Sigmoid colon (tissue), 7 donors: ENCODE results near the gene SART3. TPM values are rescaled to one million over a fixed set of nuclear protein-coding genes. Genes with fewer than 3 reads are reported as not detected.

Experiments used
- DNase-seq: peaks from one replicate; pipeline ENCODE4 v3.0.0-alpha.2; 2019
- H3K27ac ChIP-seq, 4 donors: fragments of 200-600 bp; sonication (generic); one replicate each; pipeline ENCODE4 v1.5.1; 2016 to 2019; ENCODE audit warnings: mild to moderate bottlenecking in 1 of 4
- H3K27me3 ChIP-seq, 3 donors: fragments of 200-600 bp; sonication (generic); one replicate each; pipeline ENCODE4 v1.5.1; 2019; ENCODE audit warnings: mild to moderate bottlenecking in 1 of 3
- H3K36me3 ChIP-seq, 4 donors: fragments of 200-600 bp; sonication (generic); one replicate each; pipeline ENCODE4 v1.5.1; 2016 to 2019
- H3K4me1 ChIP-seq, 4 donors: fragments of 200-600 bp; sonication (generic); one replicate each; pipeline ENCODE4 v1.5.1; 2017 to 2019
- H3K4me3 ChIP-seq, 4 donors: fragments of 200-600 bp; sonication (generic); one replicate each; pipeline ENCODE4 v1.5.1; 2017 to 2019; ENCODE audit warnings: mild to moderate bottlenecking in 2 of 4, moderate library complexity in 1 of 4
- H3K9me3 ChIP-seq, 4 donors: fragments of 200-600 bp in 3 of 4; sonication (generic) in 3 of 4; one replicate each; pipeline versions ENCODE4 v1.5.1 to v1.6.1; 2013 to 2019
- EP300 ChIP-seq, 4 donors: sonication (generic); formaldehyde crosslinking; IDR thresholded peaks; one replicate each; pipeline ENCODE4 v1.6.1; 2017; ENCODE audit warnings: antibody characterized with exemption in 4 of 4
- POLR2A ChIP-seq, 2 donors: fragments of 450-650 bp; IDR thresholded peaks; one replicate each; pipeline ENCODE4 v1.6.1; 2016; ENCODE audit warnings: antibody characterized with exemption in 2 of 2, mild to moderate bottlenecking in 2 of 2, moderate library complexity in 2 of 2
- POLR2AphosphoS5 ChIP-seq, 4 donors: sonication (generic); formaldehyde crosslinking; IDR thresholded peaks; one replicate each; pipeline ENCODE4 v1.6.1; 2017; ENCODE audit warnings: antibody characterized with exemption in 4 of 4
- WGBS, 2 donors: extraction: QIAGEN DNeasy Blood & Tissue Kit; methylation state at CpG; one replicate each; pipeline ENCODE4 v1.1.7; 2013; 5-methylcytosine and 5-hydroxymethylcytosine counted together
- intact Hi-C: fragments of 100-400 bp; cut with DNase I; formaldehyde crosslinking; loops from one replicate; pipeline ENCODE4 v1.15.1; 2023
- polyA plus RNA-seq, 3 donors: library from polyadenylated mRNA; stranded (reverse); fragments of 200-250 nt; gene quantifications; one replicate each; pipeline ENCODE4 v1.2.3, GENCODE V29; 2013
- total RNA-seq, 4 donors: library from RNA; depleted of rRNA; stranded (reverse); fragments of >200 nt; gene quantifications; one replicate each; pipeline ENCODE4 v1.1.0, GENCODE V29; 2016
- TF ChIP-seq, protein P1 (sequence below), 4 experiments: fragments of 450-650 bp in 3 of 4; fragments of 200-600 bp in 1 of 4; IDR thresholded peaks; one replicate each; pipeline ENCODE4 v1.5.1; 2016 to 2019; ENCODE audit warnings: antibody characterized with exemption in 4 of 4, mild to moderate bottlenecking in 3 of 4, moderate library complexity in 2 of 4
- donor health status: healthy with polysubstance abuse.
- donor health status: Bipolar disorder and iron deficiency.
- donor health status: healthy.

SART3 gene
- total and polyA plus RNA-seq, 7 donors: 15.3 to 69.1 (median 45.3) TPM

DNA sequence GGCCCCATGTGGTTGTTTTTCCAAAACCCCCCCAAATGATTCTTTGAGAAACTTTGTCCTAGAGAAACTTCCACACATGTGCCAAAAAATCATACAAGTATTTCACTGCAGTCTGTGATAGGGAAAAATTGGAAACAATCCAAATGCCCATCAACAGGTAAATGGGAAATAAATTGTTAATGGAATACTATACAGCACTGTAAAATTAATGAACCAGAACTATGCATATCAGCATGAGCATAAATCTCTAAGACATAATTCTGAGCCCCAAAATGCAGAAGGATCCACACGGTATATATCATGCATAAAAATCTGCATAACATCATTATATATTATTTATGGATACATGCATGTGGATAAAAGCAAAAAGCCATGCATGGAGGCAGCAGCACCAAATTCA is 51.2 kb downstream of the SART3 start:
- Histone ChIP-seq H3K36me3 (no peaks in the 10 kb centered on the region), H3K4me3 (no peak overlapping the region), H3K4me1 (peaks cover 0 to 12% (median 3%) of the 10 kb centered on the region in 4 donors), H3K27me3 (no peaks in the 10 kb centered on the region), H3K27ac (no peak overlapping the region), H3K9me3 (no peaks in the 10 kb centered on the region)
- 89 to 90% methylated on average over 1 of the region's 1 CpG for WGBS, 2 donors
- intact Hi-C loops: loop anchor here (5.0 to 10.0 kb wide), 3 partner anchors 383 to 825 kb away; partner anchors contain the start of genes PWP1 and WSCD2
- TF ChIP-seq, protein P1, sequence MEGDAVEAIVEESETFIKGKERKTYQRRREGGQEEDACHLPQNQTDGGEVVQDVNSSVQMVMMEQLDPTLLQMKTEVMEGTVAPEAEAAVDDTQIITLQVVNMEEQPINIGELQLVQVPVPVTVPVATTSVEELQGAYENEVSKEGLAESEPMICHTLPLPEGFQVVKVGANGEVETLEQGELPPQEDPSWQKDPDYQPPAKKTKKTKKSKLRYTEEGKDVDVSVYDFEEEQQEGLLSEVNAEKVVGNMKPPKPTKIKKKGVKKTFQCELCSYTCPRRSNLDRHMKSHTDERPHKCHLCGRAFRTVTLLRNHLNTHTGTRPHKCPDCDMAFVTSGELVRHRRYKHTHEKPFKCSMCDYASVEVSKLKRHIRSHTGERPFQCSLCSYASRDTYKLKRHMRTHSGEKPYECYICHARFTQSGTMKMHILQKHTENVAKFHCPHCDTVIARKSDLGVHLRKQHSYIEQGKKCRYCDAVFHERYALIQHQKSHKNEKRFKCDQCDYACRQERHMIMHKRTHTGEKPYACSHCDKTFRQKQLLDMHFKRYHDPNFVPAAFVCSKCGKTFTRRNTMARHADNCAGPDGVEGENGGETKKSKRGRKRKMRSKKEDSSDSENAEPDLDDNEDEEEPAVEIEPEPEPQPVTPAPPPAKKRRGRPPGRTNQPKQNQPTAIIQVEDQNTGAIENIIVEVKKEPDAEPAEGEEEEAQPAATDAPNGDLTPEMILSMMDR (IDR thresholded peaks at IDR 0.05): no peak
- no peak for TF ChIP-seq POLR2AphosphoS5 (IDR thresholded peaks at IDR 0.05)
- no peak for TF ChIP-seq EP300 (IDR thresholded peaks at IDR 0.05)
- TF ChIP-seq POLR2A (IDR thresholded peaks at IDR 0.05): no peak
- DNase-seq: no peak

DNA sequence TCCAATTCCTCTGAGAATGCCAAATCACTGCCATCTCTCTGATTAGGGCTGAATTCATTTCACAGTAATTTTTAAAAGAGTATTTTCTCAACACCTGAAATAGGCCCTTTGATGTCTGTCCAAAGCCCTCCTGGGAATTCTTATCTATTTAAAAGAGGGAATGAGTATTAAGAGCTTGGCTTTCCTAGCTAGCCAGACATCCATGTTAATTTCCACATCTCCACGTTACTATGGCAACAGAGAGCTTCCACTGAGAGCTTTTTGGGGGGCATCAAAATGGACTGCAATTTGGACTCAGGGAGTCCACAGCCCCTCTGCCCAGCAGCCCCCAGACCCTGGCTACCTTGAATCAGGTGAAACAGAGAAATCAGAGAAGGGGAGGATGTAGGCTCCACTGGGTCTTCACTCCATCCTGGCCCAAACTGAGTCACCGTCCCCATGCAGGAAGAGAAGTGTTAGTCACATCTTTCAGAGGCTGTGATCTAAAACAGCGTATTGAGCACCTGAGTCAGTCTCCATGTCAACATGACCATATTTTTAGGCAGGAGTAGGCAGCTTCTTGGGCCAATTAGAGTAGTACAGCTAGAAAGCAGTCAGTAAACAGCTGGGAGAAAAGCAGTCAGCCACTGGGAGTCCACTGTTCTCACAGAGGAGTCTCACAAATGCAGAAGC is 52.9 kb downstream of the SART3 start:
- Histone ChIP-seq H3K27me3 (no peaks in the 10 kb centered on the region), H3K9me3 (peaks cover 0 to 4% (median 0%) of the 10 kb centered on the region in 4 donors), H3K27ac (no peak overlapping the region), H3K36me3 (no peaks in the 10 kb centered on the region), H3K4me1 (peaks cover 0 to 8% (median 3%) of the 10 kb centered on the region in 4 donors), H3K4me3 (no peak overlapping the region)
- DNase-seq: no peak
- WGBS, 2 donors: 64 to 77% methylated on average over 3 of the region's 3 CpGs
- TF ChIP-seq EP300 (IDR thresholded peaks at IDR 0.05) (no peak), POLR2A (IDR thresholded peaks at IDR 0.05) (no peak), POLR2AphosphoS5 (IDR thresholded peaks at IDR 0.05) (no peak)
- TF ChIP-seq, protein P1 (IDR thresholded peaks at IDR 0.05): no peak
- intact Hi-C loops: no loop called here

DNA sequence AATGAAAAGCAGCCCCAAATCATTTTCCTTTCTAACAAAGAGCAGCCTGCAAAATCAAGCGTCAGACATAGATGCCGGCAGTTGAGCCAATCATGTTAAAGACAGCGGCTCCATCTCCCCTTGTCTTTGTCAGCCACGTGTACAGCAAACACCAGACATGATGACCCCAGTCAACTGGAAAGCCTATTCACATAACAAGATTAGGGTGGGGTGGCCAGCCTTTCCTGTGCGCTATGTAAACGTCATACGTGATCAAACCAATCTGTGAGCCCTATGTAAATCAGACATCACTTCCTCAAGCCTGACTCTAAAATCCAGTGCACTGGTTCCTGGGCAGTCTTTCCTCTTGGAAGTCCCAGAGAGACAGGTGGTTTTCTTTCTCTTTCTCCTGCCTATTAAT is 55.8 kb downstream of the SART3 start:
- intact Hi-C loops: no loop called here
- Histone ChIP-seq H3K4me3 (no peak overlapping the region), H3K27ac (no peak overlapping the region), H3K27me3 (peaks cover 0 to 2% (median 0%) of the 10 kb centered on the region in 3 donors), H3K9me3 (peaks cover 0 to 9% (median 0%) of the 10 kb centered on the region in 4 donors), H3K36me3 (no peaks in the 10 kb centered on the region), H3K4me1 (no peaks in the 10 kb centered on the region)
- no peak for DNase-seq
- TF ChIP-seq POLR2A (IDR thresholded peaks at IDR 0.05) (no peak), EP300 (IDR thresholded peaks at IDR 0.05) (no peak), POLR2AphosphoS5 (IDR thresholded peaks at IDR 0.05) (no peak)
- TF ChIP-seq, protein P1 (IDR thresholded peaks at IDR 0.05): no peak
- WGBS, 2 donors: 68 to 76% methylated on average over 7 of the region's 7 CpGs

DNA sequence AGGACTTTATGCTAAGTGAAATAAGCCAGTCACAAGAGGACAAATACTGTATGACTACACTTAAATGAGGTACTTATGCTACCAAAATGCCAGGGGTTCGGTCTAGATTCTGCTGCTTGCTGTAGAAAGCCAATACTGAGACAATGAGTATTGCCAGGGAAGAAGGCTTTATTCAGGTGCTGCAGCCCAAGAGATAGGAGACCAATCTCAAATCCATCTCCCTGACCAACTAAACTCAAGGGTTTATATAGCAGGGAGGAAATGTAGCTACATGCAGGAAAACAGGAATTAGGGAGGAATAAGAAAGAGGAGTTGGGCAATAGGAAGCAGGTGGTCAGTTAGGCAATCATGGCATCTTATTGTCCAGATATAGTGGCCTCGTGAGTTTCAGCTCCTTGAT is 58.1 kb downstream of the SART3 start:
- 80 to 82% methylated on average over 2 of the region's 2 CpGs for WGBS, 2 donors
- TF ChIP-seq, protein P1 (IDR thresholded peaks at IDR 0.05): no peak
- no peak for TF ChIP-seq POLR2A (IDR thresholded peaks at IDR 0.05)
- TF ChIP-seq POLR2AphosphoS5 (IDR thresholded peaks at IDR 0.05): no peak
- no peak for TF ChIP-seq EP300 (IDR thresholded peaks at IDR 0.05)
- no peaks in the 10 kb centered on the region for H3K36me3 ChIP-seq
- DNase-seq: no peak
- intact Hi-C loops: no loop called here
- no peak overlapping the region for H3K4me3 ChIP-seq
- H3K4me1 ChIP-seq: no peaks in the 10 kb centered on the region
- H3K27me3 ChIP-seq: peaks cover 0 to 2% (median 0%) of the 10 kb centered on the region in 3 donors
- H3K9me3 ChIP-seq: peaks cover 0 to 9% (median 0%) of the 10 kb centered on the region in 4 donors
- H3K27ac ChIP-seq: no peak overlapping the region
